ENCODE results near the gene SLC7A7. TPM values are rescaled to one million over a fixed set of nuclear protein-coding genes. Genes with fewer than 3 reads are reported as not detected.

SLC7A7 gene
- polyA plus RNA-seq, 3 donors: 262 to 425 (median 371) TPM

GRCh38 chr14:22820731-22821130 is 5.5 kb upstream of the SLC7A7 start:
- no peak for TF ChIP-seq CTCF (IDR thresholded peaks at IDR 0.05)
- Histone ChIP-seq H3K9me3 (replicated peaks in 1 of 2; ENCODE audit: control insufficient read depth in 1 of 2, insufficient read depth in 1 of 2, low read length in 2 of 2) (no peaks in the 10 kb centered on the region), H3K4me1 (ENCODE audit: control insufficient read depth in 1 of 2, insufficient read depth in 2 of 2, low read length in 2 of 2) (peaks cover 71 to 85% of the 10 kb centered on the region in 2 donors), H3K4me2 (replicated peaks; ENCODE audit: extremely low read depth, low read length, poor library complexity, severe bottlenecking) (no peak overlapping the region), H3K36me3 (replicated peaks in 1 of 2; ENCODE audit: control insufficient read depth in 1 of 2, insufficient read depth in 2 of 2, low read length in 2 of 2) (no peaks in the 10 kb centered on the region), H2AFZ (ENCODE audit: insufficient read depth, low read depth, low read length, poor library complexity, severe bottlenecking) (no peak overlapping the region), H3K27me3 (ENCODE audit: control insufficient read depth in 2 of 2, insufficient read depth in 2 of 2, low read length in 2 of 2) (no peaks in the 10 kb centered on the region), H4K20me1 (ENCODE audit: insufficient read depth, low read length) (no peaks in the 10 kb centered on the region), H3K9ac (ENCODE audit: insufficient read depth, low read length, poor library complexity, severe bottlenecking) (no peak overlapping the region), H3K27ac (ENCODE audit: low read depth in 1 of 2, low read length in 2 of 2) (no peak overlapping the region), H3K79me2 (ENCODE audit: insufficient read depth, low read length) (no peaks in the 10 kb centered on the region), H3K4me3 (replicated peaks in 1 of 3; ENCODE audit: low read depth in 2 of 3, low read length in 3 of 3) (no peak overlapping the region)
- Mint-ChIP-seq H3K36me3 (peaks cover 2% of the 10 kb centered on the region in 2 donors), H3K9me3 (peaks cover 0 to 2% (median 0%) of the 10 kb centered on the region in 7 donors), H3K27ac (peak overlapping the region in 1 of 7 donors; percentile 62), H3K27me3 (ENCODE audit: low read depth in 3 of 3) (peaks cover 0 to 6% (median 2%) of the 10 kb centered on the region in 3 donors), H3K4me1 (peaks cover 67% of the 10 kb centered on the region), H3K4me3 (no peak overlapping the region)
- WGBS (ENCODE audit: insufficient coverage): no CpG with 5 or more reads among the region's 1 CpG
- intact Hi-C loops (cut with micrococcal nuclease): loop anchor here in 1 of 2 donors (5.0 kb wide), 1 partner anchor 33 kb away; no protein-coding TSS in a partner anchor
- no peak for DNase-seq

GRCh38 chr14:22819151-22819988 is 4.1 kb upstream of the SLC7A7 start:
- H2AFZ ChIP-seq (ENCODE audit: insufficient read depth, low read depth, low read length, poor library complexity, severe bottlenecking): peak overlapping the region; percentile 75
- H3K9me3 ChIP-seq (replicated peaks in 1 of 2; ENCODE audit: control insufficient read depth in 1 of 2, insufficient read depth in 1 of 2, low read length in 2 of 2): no peaks in the 10 kb centered on the region
- WGBS (ENCODE audit: insufficient coverage): 13% methylated on average over 8 of the region's 10 CpGs
- H3K4me2 ChIP-seq (replicated peaks; ENCODE audit: extremely low read depth, low read length, poor library complexity, severe bottlenecking): peak overlapping the region; percentile 84
- no peaks in the 10 kb centered on the region for H3K36me3 ChIP-seq (replicated peaks in 1 of 2; ENCODE audit: control insufficient read depth in 1 of 2, insufficient read depth in 2 of 2, low read length in 2 of 2)
- H3K27me3 ChIP-seq (ENCODE audit: control insufficient read depth in 2 of 2, insufficient read depth in 2 of 2, low read length in 2 of 2): no peaks in the 10 kb centered on the region
- Mint-ChIP-seq H3K4me3 (peak overlapping the region; percentile 80 to 89), H3K9me3 (peaks cover 0 to 2% (median 0%) of the 10 kb centered on the region in 7 donors), H3K27me3 (ENCODE audit: low read depth in 3 of 3) (peaks cover 0 to 6% (median 1%) of the 10 kb centered on the region in 3 donors), H3K27ac (peak overlapping the region; percentile 89 to 97 (median 94)), H3K36me3 (peaks cover 0 to 7% of the 10 kb centered on the region in 2 donors), H3K4me1 (peaks cover 73% of the 10 kb centered on the region)
- H3K79me2 ChIP-seq (ENCODE audit: insufficient read depth, low read length): peaks cover 11% of the 10 kb centered on the region
- DNase-seq: peak in 2 of 3 donors; percentile 39 to 50
- TF ChIP-seq CTCF (IDR thresholded peaks at IDR 0.05): no peak
- H4K20me1 ChIP-seq (ENCODE audit: insufficient read depth, low read length): no peaks in the 10 kb centered on the region
- intact Hi-C loops (cut with micrococcal nuclease): loop anchor here (5.0 to 10.0 kb wide), 2 partner anchors 52 to 55 kb away; partner anchors contain the start of gene OXA1L (in 2 of the 2)
- peak overlapping the region; percentile 82 to 85 for H3K27ac ChIP-seq (ENCODE audit: low read depth in 1 of 2, low read length in 2 of 2)
- peaks cover 77 to 87% of the 10 kb centered on the region in 2 donors for H3K4me1 ChIP-seq (ENCODE audit: control insufficient read depth in 1 of 2, insufficient read depth in 2 of 2, low read length in 2 of 2)
- H3K9ac ChIP-seq (ENCODE audit: insufficient read depth, low read length, poor library complexity, severe bottlenecking): peak overlapping the region; percentile 58
- peak overlapping the region; percentile 43 to 80 (median 57) for H3K4me3 ChIP-seq (replicated peaks in 1 of 3; ENCODE audit: low read depth in 2 of 3, low read length in 3 of 3)

All from CD14-positive monocyte (primary cell).